Hepatocyte (in vitro differentiated cells): Measurements from ENCODE around the gene MYL4. TPM values are rescaled to one million over a fixed set of nuclear protein-coding genes. Genes with fewer than 3 reads are reported as not detected.
A peak's percentile ranks its signal among the peaks of the same experiment; 100 is the strongest.
"Not testable (repeated sequence)": the region's sequence is repeated elsewhere in the genome, so short reads cannot be mapped to it uniquely, and the experiment has no call there.

Experiments
- DNase-seq: peaks from one replicate; pipeline ENCODE4 v3.0.0-alpha.2; 2016; ENCODE audit warnings: low spot score
- H2AFZ ChIP-seq: fragments of 200-600 bp; sonication (generic); 2 replicates; pipeline ENCODE4 v1.6.0; 2016; ENCODE audit warnings: antibody characterized with exemption, mild to moderate bottlenecking
- H3K27ac ChIP-seq: fragments of 200-600 bp; sonication (generic); 2 replicates; pipeline ENCODE4 v1.5.1; 2016; ENCODE audit warnings: mild to moderate bottlenecking
- H3K27me3 ChIP-seq: fragments of 200-600 bp; sonication (generic); 2 replicates; pipeline ENCODE4 v1.6.1; 2016
- H3K36me3 ChIP-seq: fragments of 200-600 bp; sonication (generic); replicated peaks from 2 replicates; pipeline ENCODE4 v1.5.1; 2016; ENCODE audit warnings: low read depth; ENCODE audit not compliant: insufficient read depth
- H3K4me1 ChIP-seq: fragments of 200-600 bp; sonication (generic); 2 replicates; pipeline ENCODE4 v1.5.1; 2016; ENCODE audit warnings: mild to moderate bottlenecking, moderate library complexity; ENCODE audit not compliant: insufficient read depth
- H3K4me2 ChIP-seq: fragments of 200-600 bp; sonication (generic); 2 replicates; pipeline ENCODE4 v1.6.0; 2016
- H3K4me3 ChIP-seq: fragments of 200-600 bp; sonication (generic); 2 replicates; pipeline ENCODE4 v1.5.1; 2016; ENCODE audit warnings: mild to moderate bottlenecking
- H3K79me2 ChIP-seq: fragments of 200-600 bp; sonication (generic); 2 replicates; pipeline ENCODE4 v1.6.0; 2017; ENCODE audit warnings: mild to moderate bottlenecking
- H3K9me2 ChIP-seq: fragments of 200-600 bp; sonication (generic); replicated peaks from 2 replicates; pipeline ENCODE4 v1.6.0; 2017; ENCODE audit warnings: mild to moderate bottlenecking; ENCODE audit not compliant: insufficient read depth
- H3K9me3 ChIP-seq: fragments of 200-600 bp; sonication (generic); 2 replicates; pipeline ENCODE4 v1.5.1; 2016; ENCODE audit warnings: low read depth, mild to moderate bottlenecking
- H4K20me1 ChIP-seq: fragments of 200-600 bp; sonication (generic); 2 replicates; pipeline ENCODE4 v1.6.0; 2016; ENCODE audit warnings: mild to moderate bottlenecking; ENCODE audit not compliant: insufficient read depth, poor library complexity, severe bottlenecking
- EZH2 ChIP-seq: fragments of 200-600 bp; sonication (generic); IDR thresholded peaks from 2 replicates; pipeline ENCODE4 v1.6.1; 2016; ENCODE audit warnings: antibody characterized with exemption, mild to moderate bottlenecking, borderline replicate concordance
- EZH2phosphoT487 ChIP-seq: fragments of 200-600 bp; sonication (generic); IDR thresholded peaks from one replicate; pipeline ENCODE4 v1.6.1; 2018; ENCODE audit warnings: antibody characterized with exemption, mild to moderate bottlenecking, low read depth, moderate library complexity; ENCODE audit not compliant: unreplicated experiment, severe bottlenecking
- WGBS: methylation state at CpG from one replicate; pipeline ENCODE4 v1.1.6; 2016; ENCODE audit warnings: low lambda C conversion rate; ENCODE audit errors: missing lambda C conversion rate; 5-methylcytosine and 5-hydroxymethylcytosine counted together
- polyA plus RNA-seq: library from polyadenylated mRNA; unstranded; fragments of >200 nt; fragmentation: Nextera tagmentation; extraction: Ambion mirVana; gene quantifications from 2 replicates; pipeline ENCODE4 v1.2.1, GENCODE V29; 2016
- total RNA-seq: library from RNA; depleted of rRNA; stranded (reverse); fragments of >200 nt; gene quantifications from 2 replicates; pipeline ENCODE4 v1.2.3, GENCODE V29; 2014
- TF ChIP-seq, protein P1 (sequence below): fragments of 200-600 bp; sonication (generic); IDR thresholded peaks from 2 replicates; pipeline ENCODE4 v1.5.1; 2016; ENCODE audit warnings: antibody characterized with exemption, mild to moderate bottlenecking; ENCODE audit not compliant: poor library complexity

The MYL4 gene
- total and polyA plus RNA-seq, 2 experiments from 2014 or later = 10.2 to 28.6 TPM

DNA sequence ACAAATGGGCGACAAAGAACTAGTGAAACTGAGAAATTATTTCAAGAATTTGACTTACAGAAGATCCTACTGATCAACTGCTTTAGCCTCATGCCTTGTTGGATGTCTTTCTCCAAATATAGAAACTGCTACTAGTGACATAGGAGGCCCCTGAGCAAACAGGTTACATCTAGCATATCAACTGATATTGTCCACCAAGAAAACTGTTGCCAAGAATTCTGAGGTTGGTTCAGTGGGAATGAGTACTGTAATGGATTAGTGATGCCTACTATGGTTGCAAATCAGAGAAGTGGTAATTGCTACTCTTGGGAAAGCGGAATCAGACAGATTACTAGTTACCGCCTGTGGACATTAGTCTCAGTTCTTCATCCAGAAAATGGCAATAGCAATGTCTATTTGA, 30.0 kb upstream of the MYL4 start:
- Histone ChIP-seq H3K36me3 (no peaks in the 10 kb centered on the region), H3K4me3 (no peak overlapping the region), H3K79me2 (peaks cover 96% of the 10 kb centered on the region), H3K4me1 (no peaks in the 10 kb centered on the region), H3K4me2 (no peak overlapping the region), H2AFZ (no peak overlapping the region), H4K20me1 (peaks cover 54% of the 10 kb centered on the region), H3K27ac (no peak overlapping the region), H3K27me3 (no peaks in the 10 kb centered on the region), H3K9me3 (no peaks in the 10 kb centered on the region), H3K9me2 (no peaks in the 10 kb centered on the region)
- TF ChIP-seq EZH2 (no peak), EZH2phosphoT487 (no peak)
- TF ChIP-seq, protein P1, sequence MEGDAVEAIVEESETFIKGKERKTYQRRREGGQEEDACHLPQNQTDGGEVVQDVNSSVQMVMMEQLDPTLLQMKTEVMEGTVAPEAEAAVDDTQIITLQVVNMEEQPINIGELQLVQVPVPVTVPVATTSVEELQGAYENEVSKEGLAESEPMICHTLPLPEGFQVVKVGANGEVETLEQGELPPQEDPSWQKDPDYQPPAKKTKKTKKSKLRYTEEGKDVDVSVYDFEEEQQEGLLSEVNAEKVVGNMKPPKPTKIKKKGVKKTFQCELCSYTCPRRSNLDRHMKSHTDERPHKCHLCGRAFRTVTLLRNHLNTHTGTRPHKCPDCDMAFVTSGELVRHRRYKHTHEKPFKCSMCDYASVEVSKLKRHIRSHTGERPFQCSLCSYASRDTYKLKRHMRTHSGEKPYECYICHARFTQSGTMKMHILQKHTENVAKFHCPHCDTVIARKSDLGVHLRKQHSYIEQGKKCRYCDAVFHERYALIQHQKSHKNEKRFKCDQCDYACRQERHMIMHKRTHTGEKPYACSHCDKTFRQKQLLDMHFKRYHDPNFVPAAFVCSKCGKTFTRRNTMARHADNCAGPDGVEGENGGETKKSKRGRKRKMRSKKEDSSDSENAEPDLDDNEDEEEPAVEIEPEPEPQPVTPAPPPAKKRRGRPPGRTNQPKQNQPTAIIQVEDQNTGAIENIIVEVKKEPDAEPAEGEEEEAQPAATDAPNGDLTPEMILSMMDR = no peak
- DNase-seq = no peak
- 76% methylated on average over 3 of the region's 3 CpGs for WGBS

DNA sequence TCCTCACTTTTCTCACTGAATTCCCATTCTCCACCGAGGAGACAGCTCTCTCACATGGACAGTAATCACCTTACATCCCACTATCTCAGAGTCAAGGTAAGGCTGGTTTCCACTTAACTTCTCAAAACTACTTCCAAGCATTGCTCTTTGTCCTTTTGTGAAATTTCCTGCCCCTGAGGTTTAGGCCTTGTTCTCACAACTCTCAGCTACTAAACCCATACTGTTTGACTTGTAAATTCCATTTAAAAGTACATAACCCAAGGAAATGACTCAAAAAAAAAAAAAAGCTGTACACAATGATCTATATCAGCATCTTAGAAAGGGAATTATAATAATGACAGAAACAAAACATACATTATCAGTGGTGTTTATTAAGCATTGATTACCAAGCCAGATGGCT, 28.8 kb upstream of the MYL4 start:
- H3K79me2 ChIP-seq = peaks cover 100% of the 10 kb centered on the region
- WGBS = 53% methylated on average over 1 of the region's 1 CpG
- TF ChIP-seq, protein P1 = no peak
- no peak for TF ChIP-seq EZH2phosphoT487
- no peak for DNase-seq
- H3K4me2 ChIP-seq = no peak overlapping the region
- no peaks in the 10 kb centered on the region for H3K9me2 ChIP-seq
- H3K4me1 ChIP-seq = no peaks in the 10 kb centered on the region
- no peaks in the 10 kb centered on the region for H3K27me3 ChIP-seq
- H3K36me3 ChIP-seq = no peaks in the 10 kb centered on the region
- no peak overlapping the region for H3K27ac ChIP-seq
- peaks cover 65% of the 10 kb centered on the region for H4K20me1 ChIP-seq
- H3K4me3 ChIP-seq = no peak overlapping the region
- H3K9me3 ChIP-seq = no peaks in the 10 kb centered on the region
- no peak overlapping the region for H2AFZ ChIP-seq

DNA sequence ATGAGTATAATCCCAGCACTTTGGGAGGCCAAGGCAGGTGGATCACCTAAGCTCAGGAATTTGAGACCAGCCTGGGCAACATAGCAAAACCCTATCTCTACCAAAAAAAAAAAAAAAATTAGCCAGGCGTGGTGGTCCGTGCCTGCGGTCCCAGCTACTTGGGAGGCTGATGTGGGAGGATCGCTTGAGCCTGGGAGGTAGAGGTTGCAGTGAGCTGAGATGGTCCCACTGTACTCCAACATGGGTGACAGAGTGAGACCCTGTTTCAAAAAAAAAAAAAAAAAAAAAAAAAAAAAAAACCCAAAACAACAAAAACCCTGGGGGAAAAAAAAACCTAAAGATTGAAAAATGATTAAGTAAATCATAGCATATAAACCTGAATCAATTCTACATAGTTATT, 28.2 kb upstream of the MYL4 start:
- H3K9me2 ChIP-seq, H3K9me3 ChIP-seq, H3K4me3 ChIP-seq, H2AFZ ChIP-seq, H3K27me3 ChIP-seq, DNase-seq, H3K27ac ChIP-seq, H3K4me2 ChIP-seq, H3K36me3 ChIP-seq, H3K4me1 ChIP-seq: not testable (repeated sequence)
- Histone ChIP-seq H3K79me2 (peaks cover 100% of the 10 kb centered on the region), H4K20me1 (peaks cover 71% of the 10 kb centered on the region)
- 100% methylated on average over 4 of the region's 4 CpGs for WGBS

DNA sequence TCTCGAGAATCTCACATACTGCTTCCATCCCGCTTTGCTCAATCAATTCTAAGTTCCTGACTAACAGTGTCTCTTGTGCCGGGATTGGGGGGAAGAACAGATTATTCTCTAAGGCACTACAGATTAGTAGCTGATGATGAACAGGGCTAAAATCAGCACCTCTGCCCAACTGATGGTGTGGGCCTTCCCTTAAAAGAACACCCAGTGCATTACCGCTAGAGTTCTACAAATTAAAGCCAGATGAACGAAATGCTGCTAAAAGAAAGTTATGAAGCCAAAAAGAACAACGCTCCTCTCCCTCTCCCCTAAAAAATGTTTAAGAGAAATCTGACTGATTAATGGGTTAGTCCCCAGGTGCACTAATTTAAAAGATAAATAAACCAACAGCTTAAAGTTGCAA, 24.5 kb upstream of the MYL4 start:
- Histone ChIP-seq H4K20me1 (peaks cover 67% of the 10 kb centered on the region), H3K27me3 (no peaks in the 10 kb centered on the region), H3K36me3 (no peaks in the 10 kb centered on the region), H2AFZ (no peak overlapping the region), H3K9me2 (no peaks in the 10 kb centered on the region), H3K4me3 (no peak overlapping the region), H3K4me1 (peaks cover 17% of the 10 kb centered on the region), H3K27ac (no peak overlapping the region), H3K4me2 (peak overlapping the region; percentile 34), H3K9me3 (no peaks in the 10 kb centered on the region), H3K79me2 (peaks cover 90% of the 10 kb centered on the region)
- DNase-seq = no peak
- TF ChIP-seq EZH2phosphoT487 = no peak
- TF ChIP-seq, protein P1 = no peak
- no peak for TF ChIP-seq EZH2
- WGBS = 67% methylated on average over 6 of the region's 6 CpGs
